PC-3 (cell line): ENCODE results near the gene GATA6.

Experiments used
- EZH2 ChIP-seq: fragments of 300-600 bp; sonication (generic); IDR thresholded peaks from one replicate; pipeline ENCODE4 v1.6.1; 2017; ENCODE audit warnings: antibody characterized with exemption, mild to moderate bottlenecking, low read length; ENCODE audit not compliant: unreplicated experiment
- TF ChIP-seq, protein P1 (sequence below): fragments of 300-600 bp; sonication (generic); conservative IDR thresholded peaks from 2 replicates; pipeline ENCODE4 v1.5.1; 2017; ENCODE audit warnings: antibody characterized with exemption, low read depth, mild to moderate bottlenecking, low read length

DNA sequence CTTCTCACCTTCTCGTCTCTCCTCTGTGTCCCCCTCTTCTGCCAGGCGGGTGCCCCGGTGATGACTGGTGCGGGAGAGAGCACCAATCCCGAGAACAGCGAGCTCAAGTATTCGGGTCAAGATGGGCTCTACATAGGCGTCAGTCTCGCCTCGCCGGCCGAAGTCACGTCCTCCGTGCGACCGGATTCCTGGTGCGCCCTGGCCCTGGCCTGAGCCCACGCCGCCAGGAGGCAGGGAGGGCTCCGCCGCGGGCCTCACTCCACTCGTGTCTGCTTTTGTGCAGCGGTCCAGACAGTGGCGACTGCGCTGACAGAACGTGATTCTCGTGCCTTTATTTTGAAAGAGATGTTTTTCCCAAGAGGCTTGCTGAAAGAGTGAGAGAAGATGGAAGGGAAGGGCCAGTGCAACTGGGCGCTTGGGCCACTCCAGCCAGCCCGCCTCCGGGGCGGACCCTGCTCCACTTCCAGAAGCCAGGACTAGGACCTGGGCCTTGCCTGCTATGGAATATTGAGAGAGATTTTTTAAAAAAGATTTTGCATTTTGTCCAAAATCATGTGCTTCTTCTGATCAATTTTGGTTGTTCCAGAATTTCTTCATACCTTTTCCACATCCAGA is 31.3 kb downstream of the GATA6 start:
- TF ChIP-seq, protein P1, sequence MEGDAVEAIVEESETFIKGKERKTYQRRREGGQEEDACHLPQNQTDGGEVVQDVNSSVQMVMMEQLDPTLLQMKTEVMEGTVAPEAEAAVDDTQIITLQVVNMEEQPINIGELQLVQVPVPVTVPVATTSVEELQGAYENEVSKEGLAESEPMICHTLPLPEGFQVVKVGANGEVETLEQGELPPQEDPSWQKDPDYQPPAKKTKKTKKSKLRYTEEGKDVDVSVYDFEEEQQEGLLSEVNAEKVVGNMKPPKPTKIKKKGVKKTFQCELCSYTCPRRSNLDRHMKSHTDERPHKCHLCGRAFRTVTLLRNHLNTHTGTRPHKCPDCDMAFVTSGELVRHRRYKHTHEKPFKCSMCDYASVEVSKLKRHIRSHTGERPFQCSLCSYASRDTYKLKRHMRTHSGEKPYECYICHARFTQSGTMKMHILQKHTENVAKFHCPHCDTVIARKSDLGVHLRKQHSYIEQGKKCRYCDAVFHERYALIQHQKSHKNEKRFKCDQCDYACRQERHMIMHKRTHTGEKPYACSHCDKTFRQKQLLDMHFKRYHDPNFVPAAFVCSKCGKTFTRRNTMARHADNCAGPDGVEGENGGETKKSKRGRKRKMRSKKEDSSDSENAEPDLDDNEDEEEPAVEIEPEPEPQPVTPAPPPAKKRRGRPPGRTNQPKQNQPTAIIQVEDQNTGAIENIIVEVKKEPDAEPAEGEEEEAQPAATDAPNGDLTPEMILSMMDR: no peak
- TF ChIP-seq EZH2: no peak
